HG03159 (cell line): ENCODE data around the gene ATP10D.

Experiments used
- ATAC-seq: cut with Tn5 transposase; IDR thresholded peaks from one replicate; pipeline ENCODE4 v1.9.1; 2021; ENCODE audit warnings: mild to moderate bottlenecking, moderate library complexity; ENCODE audit not compliant: unreplicated experiment

ATP10D gene

GRCh38 chr4:47572981-47573380, 87.9 kb downstream of the ATP10D start:
- ATAC-seq, result no peak

GRCh38 chr4:47577779-47578553, 92.9 kb downstream of the ATP10D start:
- ATAC-seq, result no peak

- no peak for ATAC-seq
Observed at GRCh38 chr4:47579235-47579634, 94.2 kb downstream of the ATP10D start.

- ATAC-seq, result no peak
Observed at GRCh38 chr4:47590325-47590724, 105.2 kb downstream of the ATP10D start.

GRCh38 chr4:47597696-47598095, 112.6 kb downstream of the ATP10D start:
- no peak for ATAC-seq

- no peak for ATAC-seq
Observed at GRCh38 chr4:47598320-47598719, 113.2 kb downstream of the ATP10D start.

- ATAC-seq, result no peak
Observed at GRCh38 chr4:47598896-47599295, 113.8 kb downstream of the ATP10D start.

GRCh38 chr4:47606482-47606881, 121.4 kb downstream of the ATP10D start:
- no peak for ATAC-seq

GRCh38 chr4:47612116-47613023, 127.3 kb downstream of the ATP10D start:
- no peak for ATAC-seq

GRCh38 chr4:47615385-47615784, 130.3 kb downstream of the ATP10D start:
- no peak for ATAC-seq

GRCh38 chr4:47617607-47618006, 132.5 kb downstream of the ATP10D start:
- peak; percentile 80 for ATAC-seq

- ATAC-seq, result no peak
Observed at GRCh38 chr4:47619691-47620090, 134.6 kb downstream of the ATP10D start.

- no peak for ATAC-seq
Observed at GRCh38 chr4:47621181-47621580, 136.1 kb downstream of the ATP10D start.

- no peak for ATAC-seq
Observed at GRCh38 chr4:47624031-47624441, 139.0 kb downstream of the ATP10D start.

- ATAC-seq, result no peak
Observed at GRCh38 chr4:47631161-47631560, 146.1 kb downstream of the ATP10D start.

GRCh38 chr4:47639531-47639930, 154.5 kb downstream of the ATP10D start:
- ATAC-seq, result no peak

- no peak for ATAC-seq
Observed at GRCh38 chr4:47640911-47641310, 155.8 kb downstream of the ATP10D start.

- no peak for ATAC-seq
Observed at GRCh38 chr4:47641755-47642154, 156.7 kb downstream of the ATP10D start.

- ATAC-seq, result no peak
Observed at GRCh38 chr4:47642191-47642830, 157.2 kb downstream of the ATP10D start.
